Measurements from ENCODE around the gene LMX1B.

The LMX1B gene

GRCh38 chr9:126682928-126683697, 69.4 kb downstream of the LMX1B start:
- no peak for DNase-seq

- no peak for DNase-seq
These were observed 69.9 kb downstream of the LMX1B start for GRCh38 chr9:126683698-126684044.

- DNase-seq = no peak
These were observed 70.6 kb downstream of the LMX1B start for GRCh38 chr9:126684345-126684744.

GRCh38 chr9:126684965-126685465, 71.3 kb downstream of the LMX1B start:
- no peak for DNase-seq

GRCh38 chr9:126687930-126688461, 74.3 kb downstream of the LMX1B start:
- no peak for DNase-seq

- DNase-seq = no peak
These were observed 74.9 kb downstream of the LMX1B start for GRCh38 chr9:126688617-126689016.

GRCh38 chr9:126689027-126689825, 75.5 kb downstream of the LMX1B start:
- no peak for DNase-seq

- peak; percentile 56 to 57 for DNase-seq
These were observed 76.8 kb downstream of the LMX1B start for GRCh38 chr9:126690431-126691051.

- no peak for DNase-seq
These were observed 78.5 kb downstream of the LMX1B start for GRCh38 chr9:126692041-126692758.

GRCh38 chr9:126692759-126693427, 79.2 kb downstream of the LMX1B start:
- DNase-seq = no peak

- DNase-seq = no peak
These were observed 79.8 kb downstream of the LMX1B start for GRCh38 chr9:126693428-126693944.

- DNase-seq = no peak
These were observed 80.7 kb downstream of the LMX1B start for GRCh38 chr9:126694206-126695081.

GRCh38 chr9:126695186-126695585, 81.5 kb downstream of the LMX1B start:
- DNase-seq = no peak

- DNase-seq = no peak
These were observed 82.1 kb downstream of the LMX1B start for GRCh38 chr9:126695701-126696400.

GRCh38 chr9:126696401-126697145, 82.8 kb downstream of the LMX1B start:
- no peak for DNase-seq

GRCh38 chr9:126697330-126697729, 83.6 kb downstream of the LMX1B start:
- DNase-seq = no peak

GRCh38 chr9:126698251-126698650, 84.5 kb downstream of the LMX1B start:
- no peak for DNase-seq

- DNase-seq = no peak
These were observed 85.0 kb downstream of the LMX1B start for GRCh38 chr9:126698756-126699155.

- DNase-seq = no peak
These were observed 85.7 kb downstream of the LMX1B start for GRCh38 chr9:126699401-126699881.
